Stimulated activated CD4-positive, alpha-beta T cell treated with anti-CD3 and anti-CD28 coated beads, Interleukin-4, amount 100 ng/mL, for 4 hours (primary cell): ENCODE results near the gene C14orf93.
"Not testable (repeated sequence)": the region's sequence is repeated elsewhere in the genome, so short reads cannot be mapped to it uniquely, and the experiment has no call there.

ENCODE experiments used
- DNase-seq, 2 experiments: peaks; one replicate each; pipeline ENCODE4 v3.0.0-alpha.2; 2020

C14orf93 gene

DNA sequence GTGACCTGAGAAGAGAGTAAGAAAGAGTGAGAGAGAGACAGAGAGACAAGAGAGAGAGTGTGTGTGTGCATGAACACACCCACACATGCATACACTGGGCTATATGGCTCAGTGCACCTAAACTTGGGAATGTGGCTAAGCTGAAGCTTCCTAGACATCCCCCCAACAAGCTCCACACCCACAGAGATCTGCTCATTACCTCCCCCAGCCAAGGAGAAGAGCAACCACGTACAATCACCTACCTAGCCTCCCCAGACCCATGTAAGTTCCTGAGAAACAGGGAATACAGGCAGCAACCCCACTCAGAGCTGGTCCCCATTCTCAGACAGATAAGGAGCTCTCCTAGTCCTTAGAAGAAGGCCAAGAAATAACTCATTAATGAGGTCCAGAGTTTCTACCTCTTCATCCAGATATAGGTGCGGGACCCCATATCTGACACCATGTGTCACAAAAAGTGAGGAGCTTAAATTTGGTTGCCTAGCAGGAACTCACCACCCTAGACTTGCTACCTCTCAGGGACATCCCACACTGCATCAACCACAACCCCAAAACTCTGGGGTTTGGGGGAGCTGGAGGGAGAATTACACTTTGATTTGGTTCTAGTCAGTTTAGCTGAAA, 37.5 kb downstream of the C14orf93 start:
- no peak for DNase-seq

DNA sequence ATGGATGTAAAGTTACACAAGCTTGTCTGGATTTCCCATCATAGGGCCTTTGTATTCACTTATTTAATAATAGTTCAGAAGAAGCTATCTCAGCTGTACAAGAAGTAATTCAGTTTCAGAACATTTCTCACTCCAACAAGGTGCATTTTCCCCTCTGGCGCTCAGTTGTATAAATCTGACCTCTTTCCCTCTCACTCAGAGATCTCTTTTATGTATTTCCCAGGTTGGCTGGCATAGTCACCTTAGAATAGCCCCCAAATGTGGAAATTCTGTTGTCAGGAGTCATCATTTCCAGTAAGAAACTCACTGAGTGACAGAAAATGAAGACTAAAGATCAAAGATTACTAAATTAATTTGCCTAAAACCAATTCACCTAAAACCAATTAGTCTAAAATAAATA, 38.8 kb downstream of the C14orf93 start:
- no peak for DNase-seq

DNA sequence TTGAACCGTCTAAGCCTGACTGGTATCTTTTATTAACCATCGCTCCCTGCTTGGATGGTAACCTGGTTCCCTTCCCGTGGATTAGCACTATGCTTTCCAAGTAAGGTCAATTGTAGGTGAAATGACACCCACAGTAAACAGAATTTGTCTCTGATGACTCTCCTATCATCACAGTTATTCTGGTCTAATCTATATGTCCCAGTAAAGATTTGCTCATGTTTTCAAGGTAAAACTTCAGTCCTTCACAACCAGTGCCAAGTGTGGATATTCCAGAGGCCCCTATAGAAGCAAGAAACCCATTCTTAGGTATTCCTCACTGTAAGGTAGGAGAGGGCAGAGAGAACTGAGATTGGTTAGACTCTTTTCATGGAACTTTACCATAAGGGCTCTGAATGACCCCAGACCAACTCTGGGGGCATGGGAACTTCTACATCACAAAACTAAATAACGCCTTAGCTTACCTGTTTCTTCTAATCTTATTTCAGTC, 43.1 kb downstream of the C14orf93 start:
- no peak for DNase-seq

DNA sequence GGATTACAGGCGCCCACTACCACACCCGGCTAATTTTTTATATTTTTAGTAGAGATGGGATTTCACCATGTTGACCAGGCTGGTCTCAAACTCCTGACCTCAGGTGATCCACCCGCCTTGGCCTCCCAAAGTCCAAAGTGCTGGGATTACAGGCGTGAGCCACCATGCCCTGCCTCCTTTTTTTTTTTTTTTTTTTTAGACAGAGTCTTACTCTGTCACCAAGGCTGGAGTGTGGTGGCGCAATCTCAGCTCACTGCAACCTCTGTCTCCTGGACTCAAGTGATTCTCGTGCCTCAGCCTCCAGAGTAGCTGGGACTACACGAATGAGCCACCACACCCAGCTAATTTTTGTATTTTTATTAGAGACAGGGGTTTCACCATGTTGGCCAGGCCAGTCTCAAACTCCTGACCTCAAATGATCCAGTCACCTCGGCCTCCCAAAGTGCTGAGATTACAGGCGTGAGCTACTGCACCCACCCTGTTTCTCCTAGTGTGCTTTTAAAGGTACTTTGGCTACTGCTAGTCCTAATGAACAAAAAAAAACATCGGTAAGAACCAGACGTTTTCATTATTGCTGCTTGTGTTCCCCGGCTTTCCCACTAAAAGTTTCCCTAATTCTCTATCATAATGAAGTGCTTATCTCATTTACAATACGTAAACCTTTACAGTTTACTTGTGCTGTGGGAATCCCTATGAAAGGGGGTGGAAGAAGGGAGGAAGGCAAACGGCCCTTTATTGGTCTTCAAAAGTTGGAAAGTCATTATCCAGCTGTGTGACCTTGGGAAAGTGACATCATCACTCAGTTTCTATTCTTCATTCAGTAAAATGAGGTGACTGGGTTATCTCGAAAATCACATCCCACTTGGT, 43.8 kb downstream of the C14orf93 start:
- not testable (repeated sequence) for DNase-seq

DNA sequence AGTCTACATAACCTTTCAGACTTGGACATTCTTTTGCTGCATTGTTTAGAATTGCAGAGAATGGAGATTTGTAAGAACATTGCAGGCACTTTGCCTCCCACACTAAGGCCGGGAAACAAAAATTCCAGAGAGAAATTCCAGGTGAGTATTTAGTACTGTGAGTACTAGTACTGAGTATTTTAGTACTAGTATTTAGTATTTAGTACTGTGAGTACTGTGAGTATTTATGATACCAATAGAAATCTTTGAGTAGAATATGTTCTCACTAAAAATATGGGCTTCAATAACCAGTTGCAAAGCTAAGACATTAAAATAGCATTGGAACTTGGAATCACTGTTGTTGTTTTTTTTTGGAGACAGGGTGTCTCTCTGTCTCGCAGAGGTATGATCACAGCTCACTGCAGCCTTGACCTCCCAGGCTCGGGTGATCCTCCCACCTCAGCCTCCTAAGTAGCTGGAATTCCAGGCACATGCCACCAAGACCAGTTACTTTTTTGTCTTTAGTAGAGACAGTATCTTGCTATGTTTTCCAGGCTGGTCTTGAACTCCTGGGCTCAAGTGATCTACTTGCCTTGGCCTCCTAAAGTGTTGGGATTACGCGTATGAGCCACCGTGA, 47.8 kb downstream of the C14orf93 start:
- no peak for DNase-seq

DNA sequence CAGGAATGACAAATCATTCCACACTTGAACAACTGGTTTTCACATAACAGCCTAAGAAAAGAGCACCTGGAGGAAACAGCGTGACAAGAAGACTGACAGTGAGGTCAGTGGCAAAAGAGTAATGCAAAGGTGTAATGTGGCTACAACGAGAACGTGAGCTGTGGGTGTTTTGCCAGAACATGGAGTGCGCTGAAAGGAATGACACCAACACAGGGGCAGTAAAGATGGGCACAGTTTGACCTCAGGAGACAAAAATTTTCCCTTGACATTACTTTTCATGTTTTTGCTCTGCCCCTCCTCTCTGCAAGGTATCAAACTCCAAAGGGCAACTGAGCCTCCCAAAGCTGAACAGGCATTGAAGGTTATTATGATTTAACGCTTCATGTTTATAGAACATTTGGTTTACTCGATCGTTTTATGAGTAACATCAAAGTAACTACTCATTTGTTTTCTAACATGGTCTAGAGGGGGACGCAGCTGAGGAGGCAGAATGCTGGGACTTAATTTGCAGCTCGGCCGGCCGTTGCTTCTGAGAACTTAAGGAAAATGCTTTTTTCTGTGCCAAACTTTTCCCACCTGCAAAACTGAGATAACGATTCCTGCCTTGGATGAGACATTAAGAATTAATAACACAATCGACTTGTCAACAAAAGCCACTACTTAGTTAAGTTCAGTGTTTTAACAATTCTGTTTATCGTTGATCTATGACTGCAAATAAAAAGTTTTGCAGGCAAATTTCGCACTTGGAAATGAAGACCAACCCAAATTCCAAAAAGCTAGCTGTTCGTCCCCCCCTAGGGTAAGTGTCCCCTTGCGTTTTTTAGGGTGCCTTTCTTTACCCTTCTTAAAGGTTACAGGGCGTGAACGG, 54.0 kb downstream of the C14orf93 start:
- DNase-seq = no peak

DNA sequence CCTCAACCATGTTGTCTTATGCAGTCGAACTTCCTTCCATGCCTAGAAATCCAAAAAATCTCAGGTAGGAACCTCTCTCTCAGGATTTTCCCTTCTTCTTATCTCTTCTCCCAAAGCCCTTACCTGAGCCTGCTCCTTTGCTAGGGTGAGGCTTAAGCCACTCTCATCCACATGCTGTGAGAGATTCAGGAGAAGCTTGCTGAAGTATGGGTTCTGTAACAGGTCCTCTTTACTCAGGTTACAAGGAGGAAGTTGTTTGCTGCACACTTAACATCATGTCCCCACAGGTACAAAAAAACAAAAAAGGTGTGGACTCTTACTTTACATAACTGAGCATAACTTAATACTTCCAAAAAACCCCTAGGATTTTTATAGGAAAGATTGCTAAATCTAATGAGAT, 57.5 kb downstream of the C14orf93 start:
- no peak for DNase-seq

DNA sequence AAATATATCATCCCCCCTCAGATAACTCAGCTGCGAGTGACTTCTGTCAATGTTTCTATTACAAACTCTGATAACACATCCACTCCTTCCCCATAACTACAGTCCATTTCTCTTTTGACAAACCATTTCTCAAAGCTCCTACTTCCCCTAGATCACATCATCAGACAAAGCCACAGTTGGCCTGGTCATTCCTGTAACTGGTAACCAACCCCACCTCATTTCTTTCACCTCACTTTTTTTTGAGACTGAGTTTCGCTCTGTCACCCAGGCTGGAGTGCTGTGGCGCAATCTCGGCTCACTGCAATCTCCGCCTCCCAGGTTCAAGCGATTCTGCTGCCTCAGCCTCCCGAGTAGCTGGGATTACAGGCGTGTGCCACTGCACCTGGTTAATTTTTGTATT, 58.1 kb downstream of the C14orf93 start:
- not testable (repeated sequence) for DNase-seq

DNA sequence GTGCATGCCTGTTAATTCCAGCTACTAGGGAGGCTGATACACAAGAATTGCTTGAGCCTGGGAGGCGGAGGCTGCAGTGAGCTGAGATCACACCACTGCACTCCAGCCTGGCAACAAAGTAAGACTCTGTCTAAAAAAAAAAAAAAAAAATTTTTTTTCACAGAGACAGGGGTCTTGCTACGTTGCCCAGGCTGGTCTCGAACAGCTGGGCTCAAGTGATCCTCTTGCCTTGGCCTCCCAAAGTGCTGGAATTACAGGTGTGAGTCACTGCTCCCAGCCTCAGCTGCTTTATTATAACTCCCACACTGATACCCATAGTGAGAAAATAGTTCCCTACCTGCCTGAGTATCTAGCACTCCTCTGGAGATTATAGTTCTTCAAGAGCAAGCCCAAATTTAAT, 64.3 kb downstream of the C14orf93 start:
- DNase-seq = no peak

DNA sequence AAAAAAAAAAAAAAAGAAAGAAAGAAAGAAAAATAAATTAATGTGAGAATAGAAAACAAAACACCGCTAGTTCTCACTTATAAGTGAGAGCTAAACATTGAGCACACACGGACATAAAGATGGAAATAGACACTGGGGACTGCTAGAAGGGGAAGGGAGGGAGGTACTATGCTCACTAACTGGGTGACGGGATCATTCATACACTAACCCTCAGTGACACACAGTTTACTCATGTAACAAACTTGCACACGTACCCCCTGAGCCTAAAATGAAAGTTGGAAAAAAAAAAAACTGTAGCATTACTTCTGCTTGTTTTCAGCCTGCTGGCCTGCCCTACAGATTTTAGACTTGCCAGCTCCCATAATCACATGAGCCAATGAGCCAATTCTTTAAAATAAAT, 70.3 kb downstream of the C14orf93 start:
- DNase-seq = no peak
